NCI-H524 (cell line): ENCODE data around the gene BAZ2B.
A peak's percentile ranks its signal among the peaks of the same experiment; 100 is the strongest.

ENCODE experiments used
- DNase-seq, 2 experiments: peaks; one replicate each; lab custom pipeline; 2025; lab: John Stamatoyannopoulos, UW

Gene BAZ2B

DNA sequence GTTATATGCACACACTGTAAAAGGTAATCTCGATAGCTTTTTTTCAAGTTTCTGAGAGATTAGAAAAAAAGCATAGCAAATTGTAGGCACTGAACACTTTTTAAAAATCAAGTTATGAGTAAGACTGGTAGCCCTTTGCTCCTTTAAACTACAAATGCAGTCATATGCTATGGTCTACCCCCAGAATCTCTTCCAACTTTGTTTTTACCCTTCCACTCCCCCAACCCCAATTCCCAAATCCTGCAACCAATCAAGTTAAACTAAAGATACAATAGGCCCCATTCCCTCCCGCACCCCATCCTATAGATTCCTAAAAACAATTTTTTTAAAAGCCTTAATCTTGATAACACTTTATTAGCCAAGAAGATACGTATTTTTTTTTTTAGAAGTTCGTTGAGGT is 752 bp upstream of the BAZ2B start:
- DNase-seq, result peak in 1 of 2 experiments; percentile 13

DNA sequence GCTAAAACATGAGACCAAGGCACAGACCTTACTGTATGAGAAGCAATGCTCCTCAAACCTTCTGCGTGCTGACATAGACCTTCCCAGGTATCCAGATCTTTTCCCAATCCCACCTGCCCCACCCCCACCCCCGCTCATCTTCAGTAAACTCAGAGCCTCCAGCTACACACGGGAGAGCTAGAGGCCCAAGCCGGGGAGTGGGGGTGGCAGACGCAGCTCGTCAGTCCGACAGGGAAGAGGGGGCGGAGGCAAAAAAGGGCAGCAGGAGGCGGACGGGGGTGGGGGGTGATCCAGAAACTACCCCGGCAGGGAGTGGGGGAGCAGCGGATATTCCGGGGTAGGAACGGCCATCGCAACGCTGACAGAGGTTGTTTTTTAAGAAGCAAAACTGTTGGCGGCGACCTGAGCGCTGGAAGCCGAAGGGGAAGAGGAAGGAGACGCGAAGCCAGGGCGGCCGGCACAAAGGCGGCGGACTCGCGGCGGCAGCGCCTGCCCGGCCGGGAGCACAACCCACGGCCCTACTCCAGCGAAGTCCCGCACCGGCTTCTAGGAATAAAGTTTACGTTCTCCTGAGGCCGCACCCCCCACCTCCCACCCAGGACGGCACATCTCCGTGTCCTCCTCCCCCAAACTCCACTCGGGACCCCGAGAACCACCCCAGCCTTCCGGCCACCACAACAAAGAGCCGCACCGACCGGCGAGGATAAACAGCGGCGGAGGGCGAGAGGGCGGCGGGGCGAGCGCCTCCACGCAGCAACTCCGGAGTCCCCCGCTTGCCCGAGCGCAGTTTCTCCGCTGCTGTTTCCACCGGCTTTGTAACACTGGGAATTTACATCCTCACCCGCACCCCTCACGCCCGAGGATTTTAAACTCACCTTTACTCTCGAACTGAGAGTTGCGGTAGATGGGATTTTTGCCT is 722 bp downstream of the BAZ2B start:
- DNase-seq, result peak; percentile 89 to 90

DNA sequence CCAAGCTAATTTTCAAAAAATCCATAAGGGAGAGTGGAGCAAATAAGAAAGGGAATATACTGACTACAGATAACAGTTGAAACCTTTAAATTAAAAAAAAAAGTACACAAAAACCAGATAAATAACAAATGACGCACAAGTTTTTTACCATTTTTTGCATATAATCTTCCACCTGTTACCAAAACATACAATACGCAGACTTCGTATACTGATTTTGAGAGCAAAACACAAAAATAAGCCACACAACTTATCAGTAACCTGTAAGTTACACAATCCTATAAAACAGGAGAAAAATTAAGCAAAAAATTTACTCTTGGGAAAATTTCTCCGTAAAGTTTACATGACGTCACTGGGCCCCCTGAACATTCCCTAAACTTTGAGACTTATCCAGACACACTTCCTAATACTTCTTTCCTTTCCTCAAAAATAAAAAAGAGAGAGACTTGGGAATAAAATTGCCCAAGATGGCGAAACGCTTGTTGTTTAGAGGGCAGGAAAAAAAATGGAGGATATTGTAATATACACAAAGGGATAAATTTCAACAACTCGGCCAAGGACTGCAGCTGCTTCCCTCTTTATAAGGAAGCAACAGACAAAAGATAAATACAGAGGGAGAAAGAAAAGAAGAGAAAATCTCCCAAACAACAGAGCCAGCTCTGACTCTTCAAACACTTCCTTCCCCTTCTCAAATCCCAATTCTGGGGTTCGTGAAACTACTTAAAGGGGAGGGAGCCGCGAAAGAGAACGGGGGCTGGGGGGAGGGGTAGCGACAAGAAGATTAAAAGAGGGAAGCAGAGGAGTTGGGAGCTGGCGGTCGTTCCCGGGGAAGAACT is 1.6 kb downstream of the BAZ2B start:
- DNase-seq, result peak; percentile 72 to 88

DNA sequence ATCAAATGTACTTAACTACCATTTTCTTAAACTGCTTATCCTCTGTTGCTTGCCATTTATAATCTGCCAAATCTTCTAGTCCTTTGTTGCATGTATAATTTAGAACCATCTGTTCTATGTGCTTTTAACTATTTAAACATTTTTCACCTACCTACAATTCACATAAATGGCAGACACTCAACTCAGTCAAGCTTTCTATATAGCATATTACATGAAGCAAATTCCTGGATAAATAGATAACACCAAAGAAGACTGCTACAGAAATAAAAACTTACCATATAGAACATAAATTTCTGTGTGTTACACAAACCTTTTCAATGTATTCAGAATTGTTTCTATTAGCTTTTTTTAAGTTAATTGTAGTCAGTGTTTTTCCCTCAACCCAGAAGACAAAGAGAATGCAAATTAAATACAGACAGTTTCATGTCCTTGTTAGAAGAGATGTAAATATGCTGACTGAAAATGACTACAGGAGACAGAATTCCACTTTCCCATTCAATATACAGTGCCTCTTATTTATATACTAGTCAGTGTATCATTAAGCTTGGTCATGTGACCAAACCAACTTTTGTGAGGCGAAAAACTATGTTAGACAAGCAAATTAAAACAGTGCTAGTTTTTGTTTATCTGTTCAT is 2.6 kb downstream of the BAZ2B start:
- DNase-seq, result peak; percentile 32 to 60

DNA sequence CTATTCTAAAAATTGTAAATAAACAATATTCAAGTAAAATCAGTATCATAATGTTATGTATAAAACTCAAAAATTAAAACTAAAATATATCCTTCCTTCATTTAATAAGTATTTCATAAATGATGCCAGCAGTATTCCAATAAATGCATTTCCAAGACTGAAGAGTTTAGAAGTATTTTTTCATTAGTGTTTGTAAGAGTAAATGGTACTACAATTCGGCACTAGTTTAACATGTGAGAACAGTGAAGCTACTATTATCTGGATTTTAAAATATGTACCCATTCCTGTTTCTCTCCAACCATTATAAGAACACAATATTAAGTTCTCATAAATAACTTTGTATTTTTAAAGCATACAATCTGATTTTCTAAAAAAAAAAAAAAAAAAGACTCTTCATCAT is 3.3 kb downstream of the BAZ2B start:
- no peak for DNase-seq

DNA sequence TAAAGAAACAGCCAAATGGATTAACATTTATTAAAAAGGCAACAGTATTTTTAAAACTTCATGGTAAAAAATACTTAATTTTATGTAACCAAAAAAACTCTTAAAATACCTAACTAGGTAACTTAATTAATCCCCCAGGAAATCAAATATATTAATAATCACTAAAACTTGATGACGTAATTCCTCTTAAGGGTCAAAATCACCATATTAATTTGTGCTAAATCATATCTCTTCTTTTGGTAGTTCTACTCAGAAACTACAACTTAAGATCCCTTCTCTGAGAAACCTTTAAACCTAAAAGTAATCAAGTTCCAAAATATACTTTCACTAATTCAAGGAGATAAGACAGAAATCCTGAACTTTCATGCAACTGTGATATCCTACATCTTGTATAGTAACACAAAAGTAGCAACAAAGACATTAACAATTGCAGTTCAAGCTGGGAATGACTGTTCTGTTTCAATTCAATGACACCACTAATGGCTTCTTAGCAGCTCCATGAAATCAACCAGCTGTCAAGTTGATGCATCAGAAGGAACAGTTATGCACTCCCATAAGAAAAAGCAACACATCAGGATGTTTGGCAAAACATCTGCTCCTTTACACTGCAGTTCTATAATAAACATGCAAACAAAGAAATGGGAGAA is 4.0 kb downstream of the BAZ2B start:
- DNase-seq, result peak; percentile 47 to 83

DNA sequence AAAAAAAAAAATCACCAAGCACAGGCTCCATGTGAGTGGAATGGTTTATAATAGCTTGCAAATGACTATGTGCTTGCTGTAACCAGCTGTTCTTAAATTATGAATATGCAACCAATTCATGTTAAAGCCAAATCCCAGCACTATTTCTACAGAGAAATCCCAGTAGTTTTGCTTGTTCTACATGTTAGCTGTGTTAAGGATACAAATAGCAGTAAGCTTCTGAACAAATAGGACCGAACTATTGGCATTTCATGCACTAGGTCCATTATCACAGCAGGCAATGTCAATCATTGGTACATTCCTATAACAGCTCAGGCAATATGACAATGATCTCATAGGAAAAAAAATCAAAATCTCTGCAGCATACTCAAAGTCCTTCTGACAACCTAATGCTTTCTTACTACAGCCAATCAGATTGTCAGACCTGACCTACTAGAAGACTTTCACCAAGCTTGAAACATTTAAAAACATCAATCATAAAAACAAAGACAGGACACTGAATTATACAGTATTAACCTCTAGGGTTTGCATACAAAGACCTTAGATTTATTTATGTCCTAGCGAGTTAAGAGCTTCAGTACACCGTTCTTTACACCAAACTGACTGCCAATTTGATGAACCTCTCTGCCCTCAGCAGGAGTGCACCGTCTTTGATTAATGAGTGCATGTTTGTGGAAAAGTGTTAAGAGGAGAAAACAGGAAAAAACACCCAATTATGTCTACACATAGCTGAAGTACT is 6.4 kb downstream of the BAZ2B start:
- DNase-seq, result peak in 1 of 2 experiments; percentile 47

DNA sequence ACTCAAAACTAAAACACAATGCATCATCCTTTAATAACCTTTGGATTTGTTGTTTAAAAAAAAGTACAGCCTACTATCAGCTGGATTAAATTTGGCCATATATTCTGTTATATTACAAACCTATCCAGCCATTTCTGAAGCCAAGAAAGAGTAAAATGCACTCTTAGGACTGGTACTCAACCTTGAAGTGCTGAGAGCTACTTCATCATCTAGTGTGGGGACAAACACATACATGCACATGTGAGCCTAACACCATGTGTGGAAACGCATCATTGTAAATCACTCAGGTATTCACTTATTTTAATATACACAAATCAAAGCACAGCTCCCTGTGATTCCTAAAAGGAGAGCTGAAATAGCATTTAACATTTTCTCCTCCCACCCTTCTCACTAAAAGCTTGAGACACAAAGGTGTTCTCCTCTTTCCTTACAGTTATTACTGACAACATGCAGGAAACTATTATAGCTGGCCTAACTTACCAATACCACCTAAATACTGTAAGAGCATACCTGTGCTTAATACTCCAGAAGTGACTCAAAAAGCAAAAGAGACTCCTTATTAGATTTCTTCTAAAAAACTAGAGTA is 7.5 kb downstream of the BAZ2B start:
- no peak for DNase-seq

DNA sequence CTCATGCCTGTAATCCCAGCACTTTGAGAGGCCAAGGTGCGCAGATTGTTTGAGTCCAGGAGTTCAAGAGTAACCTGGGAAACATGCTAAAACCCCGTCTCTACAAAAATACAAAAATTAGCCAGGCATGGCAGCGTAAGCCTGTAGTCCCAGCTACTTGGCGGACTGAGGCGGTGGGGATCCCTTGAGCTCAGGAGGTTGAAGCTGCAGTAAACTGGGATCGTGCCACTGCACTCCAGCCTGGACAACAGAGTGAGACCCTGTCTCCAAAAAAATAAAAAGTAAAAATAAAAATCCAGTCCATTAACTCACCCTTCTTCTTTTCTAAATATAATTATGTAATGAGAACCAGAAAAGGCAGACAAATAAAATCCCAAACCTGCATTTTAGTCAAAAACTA is 8.2 kb downstream of the BAZ2B start:
- DNase-seq, result no peak

DNA sequence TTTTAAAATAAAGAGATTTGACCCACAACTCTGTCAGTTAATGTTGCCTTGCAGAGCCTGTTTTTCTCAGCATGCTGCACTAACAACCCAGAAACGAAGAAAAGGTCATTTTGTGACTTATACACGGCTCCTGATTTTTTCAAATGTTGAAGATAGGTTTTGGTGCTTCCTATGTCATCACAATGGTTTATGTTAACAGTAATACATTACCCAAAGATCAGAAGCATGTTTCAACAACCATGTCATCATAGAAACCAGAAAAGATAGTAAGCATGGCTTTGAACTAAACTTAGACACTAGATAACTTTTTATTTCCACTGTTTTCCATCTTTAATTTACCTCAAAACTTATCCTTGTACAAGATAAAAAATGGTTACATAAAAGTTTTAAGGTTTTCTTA is 10.1 kb downstream of the BAZ2B start:
- DNase-seq, result no peak

DNA sequence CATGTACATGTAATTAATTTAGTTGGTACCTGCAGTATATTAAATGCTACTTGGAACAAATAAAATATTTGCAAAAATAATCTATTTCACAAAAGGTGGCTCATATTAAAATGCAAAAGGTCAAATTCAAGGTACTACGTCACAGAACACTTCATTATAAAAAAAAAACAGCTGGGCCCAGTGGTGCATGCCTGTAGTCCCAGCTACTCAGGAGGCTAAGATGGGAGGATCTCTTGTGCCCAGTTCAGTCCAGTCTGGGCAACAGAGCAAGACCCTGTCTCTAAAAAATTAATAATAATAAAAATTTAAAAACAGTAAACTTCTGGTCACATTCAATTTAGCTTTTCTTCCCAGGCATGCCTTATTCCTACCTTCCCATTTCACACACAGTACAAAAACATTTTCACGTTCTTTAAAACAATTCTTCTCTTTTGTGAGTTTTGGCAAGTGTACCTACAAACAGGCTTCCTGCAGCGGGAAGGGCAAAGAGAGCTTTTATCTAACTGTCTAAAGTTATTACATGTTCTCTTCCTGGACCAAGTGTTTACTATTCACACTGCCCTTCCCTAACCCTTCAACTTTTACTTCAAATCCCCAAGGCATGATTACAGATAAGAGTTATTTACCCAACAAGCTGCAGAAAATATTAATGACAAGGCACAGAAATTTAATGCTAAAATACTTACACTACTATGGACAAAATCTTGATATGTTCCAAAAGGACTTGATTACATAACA is 10.7 kb downstream of the BAZ2B start:
- DNase-seq, result no peak

DNA sequence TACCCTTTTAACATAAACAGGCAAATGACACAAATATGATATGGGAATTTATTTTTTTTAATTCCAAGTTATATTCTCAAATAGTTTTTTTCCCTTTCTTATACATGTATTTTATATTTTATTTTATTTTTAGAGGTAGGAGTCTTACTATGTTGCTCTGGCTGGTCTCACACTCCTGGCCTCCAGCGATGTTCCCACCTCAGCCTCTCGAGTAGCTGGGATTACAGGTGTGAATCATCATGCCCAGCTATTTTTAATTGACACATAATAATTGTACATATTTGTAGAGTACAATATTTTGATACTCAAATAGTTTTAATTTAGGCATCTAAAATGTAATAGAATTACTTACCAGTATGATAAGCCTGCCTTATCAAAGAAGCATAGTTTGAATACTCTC is 12.2 kb downstream of the BAZ2B start:
- no peak for DNase-seq

DNA sequence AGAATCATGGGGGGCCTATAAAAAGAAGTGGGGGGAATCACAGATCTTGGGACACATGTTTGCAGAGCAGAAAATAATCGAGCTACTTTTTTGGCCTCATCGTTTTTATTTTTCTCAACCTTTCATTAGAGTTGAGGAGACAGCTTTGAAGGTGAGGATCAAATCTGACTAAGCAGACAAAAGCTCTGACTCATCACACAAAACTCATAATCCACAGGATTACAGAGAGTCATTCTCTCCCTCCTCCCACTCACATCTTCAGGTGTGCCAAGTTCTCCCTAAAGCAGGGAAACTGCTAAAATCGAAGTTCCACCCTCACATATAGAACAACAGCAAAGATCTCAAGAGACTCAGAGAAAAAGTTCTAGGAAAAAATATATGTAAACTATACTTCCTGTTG is 15.6 kb downstream of the BAZ2B start:
- no peak for DNase-seq

DNA sequence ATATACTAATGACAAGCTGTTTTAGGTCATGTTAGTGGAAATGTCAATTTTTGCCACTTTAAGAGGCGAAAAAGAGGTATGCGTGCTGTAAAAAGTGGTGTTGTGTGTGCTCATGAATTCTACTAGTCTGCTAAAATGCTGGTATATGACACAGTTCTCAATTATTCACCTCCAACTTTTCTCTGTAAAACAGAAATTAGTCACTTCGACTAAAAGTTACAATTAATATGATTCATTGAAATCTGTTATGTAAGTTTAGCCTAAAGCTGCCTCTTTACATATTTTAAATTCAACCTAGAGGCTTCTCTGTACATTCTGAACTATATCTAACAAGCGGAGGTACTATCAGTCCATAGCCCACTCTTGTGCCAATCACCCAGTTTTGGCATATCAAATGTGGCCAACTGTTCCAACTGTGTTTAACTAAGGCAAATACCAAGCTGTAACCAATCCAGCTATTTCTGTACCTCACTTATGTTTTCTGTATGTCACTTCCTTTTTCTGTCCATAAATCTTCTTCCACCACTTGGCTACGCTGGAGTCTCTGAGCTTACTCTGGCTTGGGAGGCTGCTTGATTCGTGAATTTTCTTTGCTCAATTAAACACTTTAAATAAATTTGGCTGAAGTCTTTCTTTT is 20.8 kb downstream of the BAZ2B start:
- no peak for DNase-seq

DNA sequence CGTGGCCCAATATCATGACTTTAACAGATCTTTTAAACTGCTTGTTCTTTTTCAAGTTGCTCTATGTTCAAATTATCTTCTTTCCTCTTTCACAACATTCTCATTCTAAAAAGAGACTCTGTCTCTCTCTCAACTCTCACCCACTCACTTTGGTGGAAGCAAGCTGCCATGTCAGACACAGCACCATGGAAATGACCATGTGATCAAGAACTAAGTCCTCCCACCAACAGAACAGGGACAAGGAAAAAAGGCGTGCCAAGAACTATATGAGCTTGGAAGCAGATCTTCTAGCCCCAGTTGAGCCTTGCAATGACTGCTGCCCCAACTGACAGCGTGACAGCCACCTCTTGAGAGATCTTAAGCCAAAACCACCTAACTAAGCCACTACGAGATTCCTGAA is 23.9 kb downstream of the BAZ2B start:
- DNase-seq, result no peak

DNA sequence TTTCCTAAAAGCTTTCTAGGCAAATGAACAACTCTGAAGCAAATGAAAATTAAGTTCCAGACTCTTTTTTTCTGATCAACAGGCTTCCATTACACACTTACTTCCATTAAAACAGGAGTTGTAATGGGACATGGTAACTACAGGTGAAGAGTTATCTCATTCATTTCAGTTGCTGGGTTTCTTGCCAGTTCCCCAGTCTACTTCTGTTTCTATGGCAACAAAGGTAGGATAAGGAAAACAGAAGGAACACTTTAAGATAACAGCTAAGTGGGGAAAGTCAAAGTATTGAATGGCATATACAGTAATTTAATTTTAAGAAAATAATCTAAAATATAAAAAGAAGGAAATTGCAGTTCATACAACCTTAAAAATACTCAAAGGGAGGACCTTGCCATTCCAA is 25.1 kb downstream of the BAZ2B start:
- DNase-seq, result no peak

DNA sequence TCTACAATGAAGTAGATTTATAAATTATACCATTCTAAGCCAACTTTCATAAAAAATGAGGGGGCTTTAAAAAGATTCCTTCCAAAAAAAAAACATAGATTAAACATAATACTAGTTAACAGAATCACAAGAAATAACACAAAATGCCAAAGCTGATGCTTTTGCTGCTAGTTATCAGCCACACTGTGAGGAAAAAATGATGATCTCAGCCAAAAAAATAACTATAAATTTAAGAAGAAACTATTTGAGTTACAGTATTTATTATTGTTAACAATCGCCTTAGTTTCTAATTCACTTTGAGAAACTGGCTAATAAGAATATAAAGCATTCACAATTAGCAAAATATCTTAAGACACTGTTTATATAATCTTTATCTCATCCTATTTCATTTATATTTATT is 27.1 kb downstream of the BAZ2B start:
- no peak for DNase-seq

DNA sequence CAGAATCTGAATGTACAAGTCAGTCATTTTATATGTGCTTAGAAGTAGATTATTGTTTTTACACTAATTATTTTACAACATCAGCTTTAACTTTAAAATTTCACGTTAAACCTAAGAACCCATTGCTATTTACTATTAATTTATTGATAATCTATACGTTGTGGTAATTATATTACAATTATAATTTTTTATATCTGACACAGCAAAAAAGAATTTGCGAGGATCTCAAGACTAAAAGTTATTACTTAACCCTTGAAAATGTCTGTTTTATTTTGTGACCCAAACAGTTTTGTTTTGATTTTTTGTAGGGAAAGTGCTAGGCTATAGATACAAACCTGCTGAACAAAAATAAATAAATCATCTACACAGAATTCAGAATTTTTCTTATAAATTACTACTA is 30.3 kb downstream of the BAZ2B start:
- no peak for DNase-seq

DNA sequence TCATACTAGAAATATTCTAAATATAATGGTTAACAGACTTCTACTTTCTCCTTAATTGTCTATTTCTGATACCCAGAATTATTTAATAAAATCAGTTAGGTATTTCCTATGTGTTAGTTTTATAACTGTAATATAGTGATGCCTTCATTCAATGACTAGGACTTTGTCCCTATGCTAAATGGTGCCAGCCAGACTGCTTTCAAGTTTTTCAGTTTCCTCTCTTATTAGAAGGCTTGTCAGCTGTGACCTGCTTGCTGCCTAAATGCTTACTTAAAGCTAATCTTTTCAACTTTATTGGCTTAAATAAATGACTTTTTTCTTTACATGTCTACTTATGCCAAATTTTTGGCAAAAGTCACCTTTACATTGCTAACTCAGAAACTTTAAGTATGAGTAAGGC is 30.7 kb downstream of the BAZ2B start:
- DNase-seq, result no peak

DNA sequence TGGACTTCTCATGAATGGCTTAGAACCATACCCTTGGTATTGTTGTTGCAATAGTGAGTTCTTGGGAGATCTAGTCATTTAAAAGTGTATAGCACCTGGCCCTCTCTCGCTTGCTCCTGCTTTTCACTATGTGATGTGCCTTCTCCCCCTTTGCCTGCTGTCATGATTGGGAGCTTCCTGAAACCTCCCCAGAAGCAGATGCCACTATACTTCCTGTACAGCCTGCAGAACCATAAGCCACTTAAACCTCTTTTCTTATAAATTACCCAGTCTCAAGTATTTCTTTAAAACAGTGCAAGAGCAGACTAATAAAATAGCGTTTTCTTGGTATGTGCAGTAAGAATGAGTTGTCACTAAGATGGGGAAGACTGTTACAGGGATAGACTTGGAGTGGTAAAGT is 31.6 kb downstream of the BAZ2B start:
- DNase-seq, result peak; percentile 28 to 64
